Uterus (tissue), 4 donors: ENCODE results near the gene CIRBP. TPM values are rescaled to one million over a fixed set of nuclear protein-coding genes. Genes with fewer than 3 reads are reported as not detected.

Experiments
- DNase-seq, 2 donors: peaks; one replicate each; pipeline ENCODE4 v3.0.0-alpha.2; 2019 to 2020
- H3K27ac ChIP-seq, 2 donors: fragments of 200-600 bp; sonication (generic); 1 replicate in 1 of 2; 2 replicates in 1 of 2; pipeline ENCODE4 v1.5.1; 2016 to 2018
- H3K27me3 ChIP-seq, 2 donors: fragments of 200-600 bp; sonication (generic); one replicate each; pipeline ENCODE4 v1.5.1; 2018 to 2019; ENCODE audit warnings: control low read depth in 1 of 2
- H3K36me3 ChIP-seq, 2 donors: fragments of 200-600 bp; sonication (generic); one replicate each; pipeline ENCODE4 v1.5.1; 2019; ENCODE audit warnings: control low read depth in 1 of 2
- H3K4me1 ChIP-seq, 2 donors: fragments of 200-600 bp; sonication (generic); one replicate each; pipeline ENCODE4 v1.5.1; 2018 to 2019; ENCODE audit warnings: control low read depth in 1 of 2
- H3K4me3 ChIP-seq, 2 donors: fragments of 200-600 bp; sonication (generic); 1 replicate in 1 of 2; 2 replicates in 1 of 2; pipeline ENCODE4 v1.5.1; 2018 to 2019; ENCODE audit warnings: mild to moderate bottlenecking in 1 of 2
- H3K9me3 ChIP-seq, 2 donors: fragments of 200-600 bp; sonication (generic); one replicate each; pipeline ENCODE4 v1.5.1; 2019; ENCODE audit warnings: control low read depth in 1 of 2
- CTCF ChIP-seq, 4 experiments: fragments of 200-600 bp in 2 of 4; fragments of 450-650 bp in 2 of 4; sonication (generic) in 2 of 4; IDR thresholded peaks; one replicate each; pipeline ENCODE4 v1.5.1; 2016 to 2019; ENCODE audit warnings: antibody characterized with exemption in 4 of 4, mild to moderate bottlenecking in 2 of 4, moderate library complexity in 1 of 4
- POLR2A ChIP-seq, 2 donors: fragments of 450-650 bp; IDR thresholded peaks; one replicate each; pipeline ENCODE4 v1.6.1; 2016; ENCODE audit warnings: antibody characterized with exemption in 2 of 2, mild to moderate bottlenecking in 1 of 2, moderate library complexity in 1 of 2
- intact Hi-C: fragments of 100-400 bp; cut with DNase I; formaldehyde crosslinking; loops from one replicate; pipeline ENCODE4 v1.15.1; 2023; ENCODE audit warnings: low total_unique reads
- total RNA-seq, 4 donors: library from RNA; depleted of rRNA in 3 of 4; stranded (reverse); fragments of >200 nt in 3 of 4; gene quantifications; one replicate each; pipeline versions ENCODE4 v1.1.0 to v1.2.4, GENCODE V29; 2014 to 2023
- donor health status: DM: yes; HTN: yes; CAD: no.

The CIRBP gene
- total RNA-seq, 4 donors from 2014 or later: 235 to 950 (median 535) TPM

GRCh38 chr19:1311543-1312091 is 42.5 kb downstream of the CIRBP start:
- peaks cover 8% of the 10 kb centered on the region in 2 donors for H3K27me3 ChIP-seq
- intact Hi-C loops: no loop called here

GRCh38 chr19:1312767-1313694 is 43.9 kb downstream of the CIRBP start:
- H3K9me3 ChIP-seq: no peaks in the 10 kb centered on the region
- peaks cover 9 to 13% of the 10 kb centered on the region in 2 donors for H3K27me3 ChIP-seq
- no peak overlapping the region for H3K4me3 ChIP-seq
- H3K4me1 ChIP-seq: peaks cover 0 to 6% of the 10 kb centered on the region in 2 donors
- TF ChIP-seq POLR2A (IDR thresholded peaks at IDR 0.05): no peak
- no peak for TF ChIP-seq CTCF (IDR thresholded peaks at IDR 0.05)
- no peak for DNase-seq
- no peak overlapping the region for H3K27ac ChIP-seq
- no peaks in the 10 kb centered on the region for H3K36me3 ChIP-seq
- intact Hi-C loops: no loop called here

More at GRCh38 chr19:1311543-1312091, 42.5 kb downstream of the CIRBP start:
- no peaks in the 10 kb centered on the region for H3K36me3 ChIP-seq
- peaks cover 0 to 6% of the 10 kb centered on the region in 2 donors for H3K4me1 ChIP-seq
- H3K9me3 ChIP-seq: no peaks in the 10 kb centered on the region
- no peak overlapping the region for H3K27ac ChIP-seq
- no peak overlapping the region for H3K4me3 ChIP-seq
- TF ChIP-seq CTCF (IDR thresholded peaks at IDR 0.05) (no peak), POLR2A (IDR thresholded peaks at IDR 0.05) (no peak)
- no peak for DNase-seq

DNA sequence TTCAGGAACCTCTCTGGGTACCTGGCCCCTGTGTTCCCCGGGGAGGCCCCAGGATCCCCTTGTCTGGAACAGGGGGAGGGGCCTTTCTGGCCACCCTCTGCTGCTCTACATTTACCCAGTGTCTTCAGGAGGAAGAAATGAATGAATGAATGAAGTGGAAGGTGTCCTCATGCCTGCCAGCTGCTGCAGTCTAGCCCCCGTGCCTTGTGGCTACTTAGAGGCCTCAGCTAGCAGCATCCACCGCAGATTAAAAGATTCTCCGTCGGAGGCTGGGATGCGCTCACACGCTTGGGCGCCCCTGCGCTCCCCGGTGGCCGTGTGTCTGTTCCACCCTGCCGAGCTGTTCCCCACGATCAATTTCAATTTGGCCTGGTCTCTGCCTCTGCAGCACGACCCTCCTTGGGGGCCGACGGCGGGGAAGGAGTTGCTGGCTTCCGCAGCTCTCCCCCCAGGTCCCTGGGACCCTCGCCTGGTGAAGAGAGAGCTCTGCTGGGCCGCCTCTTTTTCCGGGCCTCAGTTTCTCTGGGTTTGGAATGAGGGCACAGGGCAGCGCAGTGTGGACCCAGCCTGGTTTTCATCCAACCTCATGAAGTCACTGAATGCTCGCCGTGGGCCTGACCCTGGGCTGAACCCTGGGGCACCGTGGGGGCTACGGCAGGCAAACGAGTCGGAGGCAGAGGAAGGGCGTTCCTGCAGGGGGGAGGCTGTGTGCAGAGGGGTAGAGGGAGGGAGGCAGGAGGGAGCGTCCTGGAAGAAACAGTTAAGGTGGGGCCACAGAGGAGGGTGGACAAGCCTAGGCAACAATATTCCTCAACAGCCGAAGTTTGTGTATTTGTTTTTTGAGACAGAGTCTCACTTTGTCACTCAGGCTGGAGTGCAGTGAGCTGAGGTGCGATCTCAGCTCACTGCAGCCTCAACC is 44.8 kb downstream of the CIRBP start:
- Histone ChIP-seq H3K4me3 (no peak overlapping the region), H3K36me3 (no peaks in the 10 kb centered on the region), H3K9me3 (no peaks in the 10 kb centered on the region), H3K27me3 (peaks cover 9 to 13% of the 10 kb centered on the region in 2 donors), H3K4me1 (peaks cover 0 to 6% of the 10 kb centered on the region in 2 donors), H3K27ac (no peak overlapping the region)
- TF ChIP-seq CTCF (IDR thresholded peaks at IDR 0.05) (no peak), POLR2A (IDR thresholded peaks at IDR 0.05) (no peak)
- no peak for DNase-seq
- intact Hi-C loops: no loop called here

DNA sequence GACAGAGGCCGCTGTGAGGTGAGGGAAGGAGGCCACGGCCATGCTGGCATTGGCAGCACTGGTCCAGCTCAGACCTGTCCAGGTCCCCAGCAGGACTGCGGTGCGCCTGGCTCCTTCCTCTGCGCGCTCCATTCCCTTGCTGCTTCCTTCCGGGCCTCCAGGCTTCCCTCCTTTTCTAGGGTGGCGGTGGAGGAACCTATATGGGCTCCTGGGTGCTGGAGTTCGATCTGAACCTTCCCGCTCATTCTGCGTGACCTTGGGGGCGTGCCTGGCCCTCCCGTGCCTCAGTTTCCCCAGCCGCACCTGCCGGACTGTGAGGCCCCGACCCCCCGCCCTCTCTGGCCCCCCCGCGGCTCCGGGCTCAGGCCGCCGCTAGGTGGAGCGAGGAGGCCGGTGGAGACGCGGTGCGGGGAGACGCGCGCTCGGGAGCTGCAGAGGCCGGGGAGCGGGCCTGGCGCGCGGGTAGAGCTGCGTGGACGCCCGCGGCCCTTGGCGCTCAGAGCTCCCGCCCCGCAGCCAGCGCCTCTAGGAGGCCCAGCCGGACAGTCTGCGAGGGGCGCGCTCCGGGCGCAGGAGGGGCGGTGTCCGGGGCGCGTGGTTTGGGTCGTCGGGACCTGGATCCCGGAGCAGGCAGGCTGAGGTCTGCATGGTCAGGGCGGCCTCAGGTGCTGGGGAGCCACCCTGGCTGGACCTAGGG is 46.5 kb downstream of the CIRBP start:
- peaks cover 0 to 6% of the 10 kb centered on the region in 2 donors for H3K4me1 ChIP-seq
- no peaks in the 10 kb centered on the region for H3K36me3 ChIP-seq
- H3K4me3 ChIP-seq: peak overlapping the region in 1 of 2 donors; percentile 20
- peak in 1 of 2 donors; percentile 46 for DNase-seq
- H3K27me3 ChIP-seq: peaks cover 6 to 12% of the 10 kb centered on the region in 2 donors
- intact Hi-C loops: no loop called here
- TF ChIP-seq CTCF (IDR thresholded peaks at IDR 0.05) (peak; percentile 62 to 75 (median 70)), POLR2A (IDR thresholded peaks at IDR 0.05) (no peak)
- no peaks in the 10 kb centered on the region for H3K9me3 ChIP-seq
- H3K27ac ChIP-seq: no peak overlapping the region
